ENCODE measurements around the gene DIDO1. TPM values are rescaled to one million over a fixed set of nuclear protein-coding genes. Genes with fewer than 3 reads are reported as not detected.

DIDO1 gene
- total and polyA plus RNA-seq, 9 of the 15 experiments (the other 6 are each of a cell fraction or from before 2014, with no cell fraction given), result 4.4 to 46.8 (median 31.2) TPM

GRCh38 chr20:62937268-62938104 lies 11.2 kb upstream of the DIDO1 start (continued):
- TF ChIP-seq GABPB1 (CRISPR knock-in tag; IDR thresholded peaks at IDR 0.05), result peak; percentile 86
- no peak for TF ChIP-seq PTTG1 (tag; IDR thresholded peaks at IDR 0.05; ENCODE audit: low read depth)
- no peak for TF ChIP-seq ZNF785 (CRISPR knock-in tag; IDR thresholded peaks at IDR 0.05)
- TF ChIP-seq DACH1 (IDR thresholded peaks at IDR 0.05; ENCODE audit: partially characterized antibody), result no peak
- no peak for TF ChIP-seq EHMT2 (IDR thresholded peaks at IDR 0.05)
- TF ChIP-seq ZNF384 (IDR thresholded peaks at IDR 0.05; ENCODE audit: low read depth, low read length), result no peak
- no peak for TF ChIP-seq TCFL5 (CRISPR knock-in tag; conservative IDR thresholded peaks at IDR 0.05)
- no peak for TF ChIP-seq ADNP (tag; IDR thresholded peaks at IDR 0.05)
- no peak for TF ChIP-seq ZZZ3 (IDR thresholded peaks at IDR 0.05)
- TF ChIP-seq ASH1L (IDR thresholded peaks at IDR 0.05; ENCODE audit: borderline replicate concordance, low read depth, partially characterized antibody), result peak; percentile 38
- TF ChIP-seq CBX1 (IDR thresholded peaks at IDR 0.05; ENCODE audit: low read depth), result peak; percentile 48; the same call in 1 of the 2 replicates
- TF ChIP-seq ILK (tag; IDR thresholded peaks at IDR 0.05; ENCODE audit: borderline replicate concordance, low read depth), result no peak
- TF ChIP-seq SIN3A (IDR thresholded peaks at IDR 0.05; ENCODE audit: borderline replicate concordance in 2 of 2, control insufficient read depth in 1 of 2, low read depth in 2 of 2, low read length in 2 of 2), result peak; percentile 70 to 76; a peak in 2 of 4 replicates
- TF ChIP-seq CCNT2 (IDR thresholded peaks at IDR 0.05; ENCODE audit: borderline replicate concordance, extremely low read depth, insufficient read length, low read depth, low read length), result peak; percentile 60
- no peak for TF ChIP-seq ZSCAN32 (CRISPR knock-in tag; IDR thresholded peaks at IDR 0.05)
- TF ChIP-seq CREB1 (IDR thresholded peaks at IDR 0.05), result peak; percentile 43; the same call in 1 of the 2 replicates
- TF ChIP-seq CREB1 (CRISPR knock-in tag; IDR thresholded peaks at IDR 0.05), result peak; percentile 33; the same call in 1 of the 2 replicates
- TF ChIP-seq SRSF7 (optimal IDR thresholded peaks at IDR 0.05; ENCODE audit: low read depth, low read length), result no peak
- TF ChIP-seq, protein P1, sequence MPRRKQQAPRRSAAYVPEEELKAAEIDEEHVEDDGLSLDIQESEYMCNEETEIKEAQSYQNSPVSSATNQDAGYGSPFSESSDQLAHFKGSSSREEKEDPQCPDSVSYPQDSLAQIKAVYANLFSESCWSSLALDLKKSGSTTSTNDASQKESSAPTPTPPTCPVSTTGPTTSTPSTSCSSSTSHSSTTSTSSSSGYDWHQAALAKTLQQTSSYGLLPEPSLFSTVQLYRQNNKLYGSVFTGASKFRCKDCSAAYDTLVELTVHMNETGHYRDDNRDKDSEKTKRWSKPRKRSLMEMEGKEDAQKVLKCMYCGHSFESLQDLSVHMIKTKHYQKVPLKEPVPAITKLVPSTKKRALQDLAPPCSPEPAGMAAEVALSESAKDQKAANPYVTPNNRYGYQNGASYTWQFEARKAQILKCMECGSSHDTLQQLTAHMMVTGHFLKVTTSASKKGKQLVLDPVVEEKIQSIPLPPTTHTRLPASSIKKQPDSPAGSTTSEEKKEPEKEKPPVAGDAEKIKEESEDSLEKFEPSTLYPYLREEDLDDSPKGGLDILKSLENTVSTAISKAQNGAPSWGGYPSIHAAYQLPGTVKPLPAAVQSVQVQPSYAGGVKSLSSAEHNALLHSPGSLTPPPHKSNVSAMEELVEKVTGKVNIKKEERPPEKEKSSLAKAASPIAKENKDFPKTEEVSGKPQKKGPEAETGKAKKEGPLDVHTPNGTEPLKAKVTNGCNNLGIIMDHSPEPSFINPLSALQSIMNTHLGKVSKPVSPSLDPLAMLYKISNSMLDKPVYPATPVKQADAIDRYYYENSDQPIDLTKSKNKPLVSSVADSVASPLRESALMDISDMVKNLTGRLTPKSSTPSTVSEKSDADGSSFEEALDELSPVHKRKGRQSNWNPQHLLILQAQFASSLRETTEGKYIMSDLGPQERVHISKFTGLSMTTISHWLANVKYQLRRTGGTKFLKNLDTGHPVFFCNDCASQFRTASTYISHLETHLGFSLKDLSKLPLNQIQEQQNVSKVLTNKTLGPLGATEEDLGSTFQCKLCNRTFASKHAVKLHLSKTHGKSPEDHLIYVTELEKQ (CRISPR knock-in tag; IDR thresholded peaks at IDR 0.05), result no peak
- no peak for TF ChIP-seq NCOA2 (IDR thresholded peaks at IDR 0.05; ENCODE audit: partially characterized antibody in 2 of 2)
- no peak for TF ChIP-seq SREBF2 (CRISPR knock-in tag; IDR thresholded peaks at IDR 0.05)
- TF ChIP-seq, protein P2, sequence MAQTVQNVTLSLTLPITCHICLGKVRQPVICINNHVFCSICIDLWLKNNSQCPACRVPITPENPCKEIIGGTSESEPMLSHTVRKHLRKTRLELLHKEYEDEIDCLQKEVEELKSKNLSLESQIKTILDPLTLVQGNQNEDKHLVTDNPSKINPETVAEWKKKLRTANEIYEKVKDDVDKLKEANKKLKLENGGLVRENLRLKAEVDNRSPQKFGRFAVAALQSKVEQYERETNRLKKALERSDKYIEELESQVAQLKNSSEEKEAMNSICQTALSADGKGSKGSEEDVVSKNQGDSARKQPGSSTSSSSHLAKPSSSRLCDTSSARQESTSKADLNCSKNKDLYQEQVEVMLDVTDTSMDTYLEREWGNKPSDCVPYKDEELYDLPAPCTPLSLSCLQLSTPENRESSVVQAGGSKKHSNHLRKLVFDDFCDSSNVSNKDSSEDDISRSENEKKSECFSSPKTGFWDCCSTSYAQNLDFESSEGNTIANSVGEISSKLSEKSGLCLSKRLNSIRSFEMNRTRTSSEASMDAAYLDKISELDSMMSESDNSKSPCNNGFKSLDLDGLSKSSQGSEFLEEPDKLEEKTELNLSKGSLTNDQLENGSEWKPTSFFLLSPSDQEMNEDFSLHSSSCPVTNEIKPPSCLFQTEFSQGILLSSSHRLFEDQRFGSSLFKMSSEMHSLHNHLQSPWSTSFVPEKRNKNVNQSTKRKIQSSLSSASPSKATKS (CRISPR knock-in tag; IDR thresholded peaks at IDR 0.05), result no peak
- TF ChIP-seq ZNF79 (CRISPR knock-in tag; IDR thresholded peaks at IDR 0.05; ENCODE audit: low read depth), result no peak

Data from K562 (cell line).